ENCODE measurements around the gene PIH1D2. TPM values are rescaled to one million over a fixed set of nuclear protein-coding genes. Genes with fewer than 3 reads are reported as not detected.

Gene PIH1D2
- total and polyA plus RNA-seq, 9 of the 15 experiments (the other 6 are each of a cell fraction or from before 2014, with no cell fraction given), result 1.5 to 5.4 (median 3.0) TPM

- TF ChIP-seq CTCF (IDR thresholded peaks at IDR 0.05 in 2 of 3, conservative IDR thresholded peaks at IDR 0.05 in 1 of 3; ENCODE audit: insufficient read depth in 2 of 3, low read depth in 1 of 3, low read length in 3 of 3) (peak; percentile 34 to 49 (median 38); a peak in 4 of 6 replicates), BDP1 (IDR thresholded peaks at IDR 0.05; ENCODE audit: insufficient read depth, insufficient read length) (no peak), SNAPC5 (CRISPR knock-in tag; IDR thresholded peaks at IDR 0.05) (no peak), MTF1 (CRISPR knock-in tag; IDR thresholded peaks at IDR 0.05; ENCODE audit: borderline replicate concordance) (no peak), MTA1 (IDR thresholded peaks at IDR 0.05; ENCODE audit: borderline replicate concordance) (no peak; the same call in 1 of the 2 replicates), ZNF639 (CRISPR knock-in tag; conservative IDR thresholded peaks at IDR 0.05 in 1 of 2, IDR thresholded peaks at IDR 0.05 in 1 of 2) (peak in 1 of 2 experiments; percentile 65; a peak in 2 of 4 replicates), SMC3 (conservative IDR thresholded peaks at IDR 0.05; ENCODE audit: insufficient read depth, low read depth, low read length) (0 out of 2 replicates have a peak, but pooled peaks have one; percentile 6), NFRKB (IDR thresholded peaks at IDR 0.05; ENCODE audit: low read depth) (peak; percentile 84), TBP (optimal IDR thresholded peaks at IDR 0.05; ENCODE audit: low read depth, low read length) (peak; percentile 79), CAMTA2 (CRISPR knock-in tag; conservative IDR thresholded peaks at IDR 0.05) (no peak), ZNF764 (CRISPR knock-in tag; IDR thresholded peaks at IDR 0.05; ENCODE audit: low read depth) (no peak), ZNF511 (CRISPR knock-in tag; IDR thresholded peaks at IDR 0.05) (peak; percentile 71; the same call in 1 of the 2 replicates), ZSCAN32 (CRISPR knock-in tag; IDR thresholded peaks at IDR 0.05) (no peak; the same call in 1 of the 2 replicates), ZFX (CRISPR knock-in tag; IDR thresholded peaks at IDR 0.05) (peak; percentile 60; the same call in 1 of the 2 replicates), BRD4 (IDR thresholded peaks at IDR 0.05) (peak; percentile 67; the same call in 1 of the 2 replicates), ETV6 (IDR thresholded peaks at IDR 0.05; ENCODE audit: borderline replicate concordance in 1 of 2, low read depth in 2 of 2, low read length in 1 of 2) (no peak; a peak in 1 of 4 replicates), ETV6 (CRISPR knock-in tag; IDR thresholded peaks at IDR 0.05; ENCODE audit: borderline replicate concordance) (0 out of 2 replicates have a peak, but pooled peaks have one; percentile 34), POLR2A (conservative IDR thresholded peaks at IDR 0.05) (peak; percentile 95), SOX6 (IDR thresholded peaks at IDR 0.05) (peak; percentile 52; the same call in 1 of the 2 replicates), PTBP1 (IDR thresholded peaks at IDR 0.05; ENCODE audit: low read depth, low read length) (no peak), XRCC3 (IDR thresholded peaks at IDR 0.05) (no peak), TAL1 (IDR thresholded peaks at IDR 0.05) (no peak)
- TF ChIP-seq, protein P1, sequence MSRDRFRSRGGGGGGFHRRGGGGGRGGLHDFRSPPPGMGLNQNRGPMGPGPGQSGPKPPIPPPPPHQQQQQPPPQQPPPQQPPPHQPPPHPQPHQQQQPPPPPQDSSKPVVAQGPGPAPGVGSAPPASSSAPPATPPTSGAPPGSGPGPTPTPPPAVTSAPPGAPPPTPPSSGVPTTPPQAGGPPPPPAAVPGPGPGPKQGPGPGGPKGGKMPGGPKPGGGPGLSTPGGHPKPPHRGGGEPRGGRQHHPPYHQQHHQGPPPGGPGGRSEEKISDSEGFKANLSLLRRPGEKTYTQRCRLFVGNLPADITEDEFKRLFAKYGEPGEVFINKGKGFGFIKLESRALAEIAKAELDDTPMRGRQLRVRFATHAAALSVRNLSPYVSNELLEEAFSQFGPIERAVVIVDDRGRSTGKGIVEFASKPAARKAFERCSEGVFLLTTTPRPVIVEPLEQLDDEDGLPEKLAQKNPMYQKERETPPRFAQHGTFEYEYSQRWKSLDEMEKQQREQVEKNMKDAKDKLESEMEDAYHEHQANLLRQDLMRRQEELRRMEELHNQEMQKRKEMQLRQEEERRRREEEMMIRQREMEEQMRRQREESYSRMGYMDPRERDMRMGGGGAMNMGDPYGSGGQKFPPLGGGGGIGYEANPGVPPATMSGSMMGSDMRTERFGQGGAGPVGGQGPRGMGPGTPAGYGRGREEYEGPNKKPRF (IDR thresholded peaks at IDR 0.05; ENCODE audit: low read depth, low read length), result no peak
These were observed 12.8 kb upstream of the PIH1D2 start, which contains the start of the genes SDHD and TIMM8B (continued) for GRCh38 chr11:112086422-112087191.
